ENCODE results near the gene BAIAP2L1. TPM values are rescaled to one million over a fixed set of nuclear protein-coding genes. Genes with fewer than 3 reads are reported as not detected.

Gene BAIAP2L1
- total and polyA plus RNA-seq, 4 donors: 12.5 to 29.2 (median 19.9) TPM

DNA sequence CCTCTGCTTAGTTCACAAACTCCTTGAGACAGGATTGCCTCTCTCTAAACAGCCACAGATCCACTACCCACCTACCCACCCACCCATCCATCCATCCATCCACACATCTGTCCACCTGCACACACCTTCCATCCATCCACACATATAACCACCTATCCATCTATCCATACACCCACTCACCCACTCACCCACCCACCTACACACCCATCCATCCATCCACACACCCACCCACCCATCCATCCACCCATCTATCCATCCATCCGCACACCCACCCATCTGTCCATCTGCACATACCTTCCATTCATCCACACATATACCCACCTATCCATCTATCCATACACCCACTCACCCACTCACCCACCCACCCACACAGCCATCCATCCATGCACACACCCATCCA lies 158.5 kb downstream of the BAIAP2L1 start:
- DNase-seq (no peak), ATAC-seq (ENCODE audit: insufficient read depth, low FRiP score) (no peak)
- Histone ChIP-seq H3K36me3 (ENCODE audit: control insufficient read depth in 4 of 4, insufficient read depth in 4 of 4, low read length in 4 of 4) (peaks cover 0 to 34% (median 2%) of the 10 kb centered on the region in 4 donors), H3K9ac (ENCODE audit: insufficient read depth in 1 of 2, low read length in 2 of 2) (no peak overlapping the region), H3K4me1 (ENCODE audit: control insufficient read depth in 5 of 5, insufficient read depth in 5 of 5, low read length in 5 of 5) (peaks cover 0 to 9% (median 0%) of the 10 kb centered on the region in 5 donors), H3K27me3 (ENCODE audit: control insufficient read depth in 3 of 3, insufficient read depth in 3 of 3, low read length in 2 of 3) (no peaks in the 10 kb centered on the region), H3K27ac (ENCODE audit: low read depth in 1 of 2, low read length in 1 of 2) (no peak overlapping the region), H3K9me3 (ENCODE audit: control insufficient read depth in 4 of 4, insufficient read depth in 3 of 4, low read length in 3 of 4) (peaks cover 0 to 2% (median 0%) of the 10 kb centered on the region in 4 donors), H3K4me3 (no peak overlapping the region)
- WGBS, 2 donors: 96 to 98% methylated on average over 1 of the region's 1 CpG
- TF ChIP-seq, protein P1, sequence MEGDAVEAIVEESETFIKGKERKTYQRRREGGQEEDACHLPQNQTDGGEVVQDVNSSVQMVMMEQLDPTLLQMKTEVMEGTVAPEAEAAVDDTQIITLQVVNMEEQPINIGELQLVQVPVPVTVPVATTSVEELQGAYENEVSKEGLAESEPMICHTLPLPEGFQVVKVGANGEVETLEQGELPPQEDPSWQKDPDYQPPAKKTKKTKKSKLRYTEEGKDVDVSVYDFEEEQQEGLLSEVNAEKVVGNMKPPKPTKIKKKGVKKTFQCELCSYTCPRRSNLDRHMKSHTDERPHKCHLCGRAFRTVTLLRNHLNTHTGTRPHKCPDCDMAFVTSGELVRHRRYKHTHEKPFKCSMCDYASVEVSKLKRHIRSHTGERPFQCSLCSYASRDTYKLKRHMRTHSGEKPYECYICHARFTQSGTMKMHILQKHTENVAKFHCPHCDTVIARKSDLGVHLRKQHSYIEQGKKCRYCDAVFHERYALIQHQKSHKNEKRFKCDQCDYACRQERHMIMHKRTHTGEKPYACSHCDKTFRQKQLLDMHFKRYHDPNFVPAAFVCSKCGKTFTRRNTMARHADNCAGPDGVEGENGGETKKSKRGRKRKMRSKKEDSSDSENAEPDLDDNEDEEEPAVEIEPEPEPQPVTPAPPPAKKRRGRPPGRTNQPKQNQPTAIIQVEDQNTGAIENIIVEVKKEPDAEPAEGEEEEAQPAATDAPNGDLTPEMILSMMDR (IDR thresholded peaks at IDR 0.05; ENCODE audit: control extremely low read depth, extremely low read depth): no peak

DNA sequence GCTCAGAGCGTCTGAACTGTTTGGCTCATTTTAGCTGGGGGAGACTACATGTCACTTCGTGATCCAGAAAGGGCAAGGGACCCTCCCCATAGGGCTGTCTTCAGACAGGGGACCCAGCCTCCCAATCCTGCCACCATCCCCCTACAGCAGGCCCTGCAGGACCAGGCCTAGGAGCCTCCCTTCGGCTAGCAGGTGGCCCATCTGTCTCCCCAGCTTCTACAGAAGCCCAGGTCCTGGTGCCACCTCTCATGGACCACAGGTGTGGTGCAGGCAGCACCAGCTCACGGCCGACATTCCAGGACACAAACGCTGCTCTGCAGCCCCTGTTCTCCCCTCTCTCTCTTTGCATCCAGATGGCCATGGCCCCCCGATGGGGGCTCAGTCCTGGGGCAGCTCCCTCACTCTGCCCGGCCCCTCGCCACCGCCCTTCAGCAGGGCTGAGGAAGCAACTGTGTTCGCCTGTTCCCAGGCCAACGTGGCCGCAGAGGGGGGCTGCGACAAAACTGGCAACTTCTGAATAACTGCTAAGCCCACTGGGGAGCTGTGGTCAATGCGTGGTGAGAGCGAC lies 159.1 kb downstream of the BAIAP2L1 start:
- Histone ChIP-seq H3K4me3 (no peak overlapping the region), H3K36me3 (ENCODE audit: control insufficient read depth in 4 of 4, insufficient read depth in 4 of 4, low read length in 4 of 4) (peaks cover 0 to 38% (median 2%) of the 10 kb centered on the region in 4 donors), H3K9me3 (ENCODE audit: control insufficient read depth in 4 of 4, insufficient read depth in 3 of 4, low read length in 3 of 4) (peaks cover 0 to 2% (median 0%) of the 10 kb centered on the region in 4 donors), H3K27me3 (ENCODE audit: control insufficient read depth in 3 of 3, insufficient read depth in 3 of 3, low read length in 2 of 3) (no peaks in the 10 kb centered on the region), H3K27ac (ENCODE audit: low read depth in 1 of 2, low read length in 1 of 2) (no peak overlapping the region), H3K9ac (ENCODE audit: insufficient read depth in 1 of 2, low read length in 2 of 2) (no peak overlapping the region), H3K4me1 (ENCODE audit: control insufficient read depth in 5 of 5, insufficient read depth in 5 of 5, low read length in 5 of 5) (peaks cover 0 to 8% (median 0%) of the 10 kb centered on the region in 5 donors)
- DNase-seq (no peak), ATAC-seq (ENCODE audit: insufficient read depth, low FRiP score) (no peak)
- 88 to 92% methylated on average over 16 of the region's 16 CpGs for WGBS, 2 donors
- TF ChIP-seq, protein P1 (IDR thresholded peaks at IDR 0.05; ENCODE audit: control extremely low read depth, extremely low read depth): no peak

Other genes starting within 250 kb of the BAIAP2L1 start
- 1 to 10 TPM; 1.5 to 3.6 TPM for gene BHLHA15, start 189.7 kb downstream of the BAIAP2L1 start, total RNA-seq
- 1 to 10 TPM in 1 of 2 donors, under 1 TPM in 1; 0.93 to 4.0 TPM for gene BHLHA15, start 189.7 kb downstream of the BAIAP2L1 start, polyA plus RNA-seq
- 10 to 100 TPM; 27.6 to 73.6 TPM for gene TECPR1, start 148.9 kb downstream of the BAIAP2L1 start, total RNA-seq
- gene TECPR1, start 148.9 kb downstream of the BAIAP2L1 start, polyA plus RNA-seq: 10 to 100 TPM; 16.7 to 36.1 TPM
- 100 to 1,000 TPM in 1 of 2 donors, 10 to 100 TPM in 1; 99.7 to 441 TPM for gene BRI3, start 119.4 kb downstream of the BAIAP2L1 start, total RNA-seq
- 100 to 1,000 TPM; 437 to 615 TPM for gene BRI3, start 119.4 kb downstream of the BAIAP2L1 start, polyA plus RNA-seq
- 1 to 10 TPM in 1 of 2 donors, under 1 TPM in 1; 0.46 to 2.3 TPM for gene NPTX2, start 216.2 kb upstream of the BAIAP2L1 start, total RNA-seq
- gene NPTX2, start 216.2 kb upstream of the BAIAP2L1 start, polyA plus RNA-seq: under 1 TPM; 0.41 to 0.81 TPM